Measurements from ENCODE around the gene TLCD2.
"Not testable (repeated sequence)": the region's sequence is repeated elsewhere in the genome, so short reads cannot be mapped to it uniquely, and the experiment has no call there.

The TLCD2 gene

GRCh38 chr17:1716076-1716911, 6.1 kb upstream of the TLCD2 start:
- DNase-seq: peak; percentile 98

- DNase-seq: no peak
Measured at GRCh38 chr17:1715803-1716075, 5.6 kb upstream of the TLCD2 start.

DNA sequence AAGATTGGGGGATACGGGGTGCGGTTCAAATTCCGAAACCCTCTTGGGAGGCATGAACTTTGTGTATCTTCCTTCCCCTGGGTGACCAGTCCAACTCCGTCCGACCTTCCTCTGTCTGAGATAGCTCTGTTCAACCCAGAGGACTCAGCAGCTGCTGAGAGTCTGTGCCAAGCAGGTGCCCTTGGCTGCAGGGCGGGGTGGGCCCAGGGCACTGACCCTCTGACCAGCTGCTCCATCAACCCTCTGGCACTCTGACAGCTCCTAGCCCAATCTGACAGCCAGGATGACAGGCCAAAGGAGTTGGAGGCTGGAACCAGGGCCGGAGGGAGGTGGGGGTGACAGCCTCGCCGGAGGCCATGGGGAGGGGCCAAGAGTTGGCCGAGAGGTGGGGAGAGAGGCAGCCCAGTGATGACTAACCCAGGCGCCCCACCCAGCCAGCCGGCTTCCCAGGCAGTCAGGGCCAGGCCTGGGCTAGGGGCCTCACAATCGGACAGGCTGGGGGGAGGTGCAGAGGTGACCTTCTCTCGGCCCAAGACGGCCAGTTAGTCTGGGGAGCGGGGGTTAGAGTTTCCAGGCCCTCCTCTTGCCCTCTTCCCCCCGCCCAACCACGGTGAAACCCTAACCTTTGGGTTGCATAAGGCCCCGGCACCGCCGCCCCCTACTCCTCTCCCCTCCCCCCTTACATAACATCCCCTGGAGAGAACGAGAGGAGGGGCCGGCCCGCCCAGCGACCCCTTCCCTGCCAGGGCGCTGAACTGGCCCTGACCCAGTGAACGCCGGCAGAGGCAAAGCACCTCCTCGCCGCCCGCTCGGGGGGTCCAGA, 5.0 kb upstream of the TLCD2 start:
- DNase-seq: no peak

DNA sequence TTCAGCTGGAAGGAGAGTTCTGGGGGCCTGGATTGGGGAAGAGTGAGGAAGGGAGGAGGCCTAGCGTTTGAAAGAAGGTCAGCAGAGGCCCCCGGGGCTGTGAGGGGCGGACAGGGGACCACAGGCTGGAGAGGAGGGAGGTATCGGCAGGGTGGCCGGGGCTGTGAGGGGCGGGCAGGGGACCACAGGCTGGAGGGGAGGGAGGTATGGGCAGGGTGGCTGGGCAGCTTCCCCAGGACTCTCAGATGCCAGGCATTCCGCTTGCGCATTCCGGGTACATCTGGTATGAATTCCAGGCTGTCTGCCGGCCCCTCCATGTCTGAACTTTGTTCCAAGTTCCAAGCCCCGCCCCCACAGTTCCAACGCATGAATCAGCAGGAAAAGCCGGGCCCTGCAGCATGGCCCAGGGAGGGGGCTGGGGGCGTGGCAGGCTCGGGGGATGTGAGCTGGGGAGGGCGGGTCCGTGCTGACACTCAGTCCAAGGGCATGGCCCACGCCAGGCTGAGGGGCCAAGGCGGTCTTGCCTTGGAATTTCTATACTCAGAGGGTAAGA, 4.3 kb upstream of the TLCD2 start:
- DNase-seq: peak; percentile 59

- peak; percentile 70 for DNase-seq
Measured at GRCh38 chr17:1713878-1714426, 3.8 kb upstream of the TLCD2 start.

DNA sequence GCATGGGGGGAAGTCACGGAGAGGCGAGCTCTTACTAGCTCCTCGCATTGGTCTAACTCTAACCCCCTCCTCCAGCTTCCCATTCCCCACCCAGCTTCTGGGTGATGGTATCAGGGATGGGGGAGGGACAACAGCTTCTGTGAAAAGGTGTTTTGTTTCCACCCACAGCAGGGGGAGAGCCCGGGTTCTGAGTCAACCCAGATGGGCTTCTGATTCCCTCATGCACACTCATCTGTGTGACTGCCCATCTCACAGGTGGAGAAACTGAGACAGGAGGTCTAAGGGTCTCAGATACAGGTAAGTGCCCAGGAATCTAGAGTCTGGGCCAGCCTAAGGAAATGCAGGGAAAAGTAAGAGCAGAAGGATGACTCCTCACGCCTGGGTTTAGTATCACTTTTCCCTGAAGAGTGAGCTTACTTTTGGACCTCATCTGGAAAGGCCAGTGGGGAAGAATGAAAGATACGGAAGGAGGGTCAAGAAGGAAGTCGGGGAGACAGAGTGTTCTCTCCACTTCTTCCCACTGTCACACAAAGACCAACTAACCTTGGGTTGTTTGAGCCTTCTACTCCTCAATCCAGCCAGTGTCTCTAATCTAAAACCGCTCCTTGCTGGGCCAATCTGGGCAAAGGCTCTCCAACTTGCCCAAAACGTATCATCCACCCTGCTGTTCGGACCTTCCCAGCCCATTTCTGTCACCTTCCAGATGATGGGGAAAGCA, 3.1 kb upstream of the TLCD2 start:
- no peak for DNase-seq

- no peak for DNase-seq
Measured at GRCh38 chr17:1712271-1712670, 2.1 kb upstream of the TLCD2 start.

GRCh38 chr17:1711804-1712203, 1.6 kb upstream of the TLCD2 start:
- no peak for DNase-seq

- no peak for DNase-seq
Measured at GRCh38 chr17:1710807-1711553, 803 bp upstream of the TLCD2 start.

GRCh38 chr17:1709403-1709951, 700 bp downstream of the TLCD2 start:
- no peak for DNase-seq

- not testable (repeated sequence) for DNase-seq
Measured at GRCh38 chr17:1708791-1709346, 1.3 kb downstream of the TLCD2 start.

GRCh38 chr17:1707107-1707506, 3.1 kb downstream of the TLCD2 start:
- no peak for DNase-seq

- DNase-seq: no peak
Measured at GRCh38 chr17:1705004-1705403, 5.2 kb downstream of the TLCD2 start.

GRCh38 chr17:1703063-1703462, 7.1 kb downstream of the TLCD2 start:
- DNase-seq: no peak

DNA sequence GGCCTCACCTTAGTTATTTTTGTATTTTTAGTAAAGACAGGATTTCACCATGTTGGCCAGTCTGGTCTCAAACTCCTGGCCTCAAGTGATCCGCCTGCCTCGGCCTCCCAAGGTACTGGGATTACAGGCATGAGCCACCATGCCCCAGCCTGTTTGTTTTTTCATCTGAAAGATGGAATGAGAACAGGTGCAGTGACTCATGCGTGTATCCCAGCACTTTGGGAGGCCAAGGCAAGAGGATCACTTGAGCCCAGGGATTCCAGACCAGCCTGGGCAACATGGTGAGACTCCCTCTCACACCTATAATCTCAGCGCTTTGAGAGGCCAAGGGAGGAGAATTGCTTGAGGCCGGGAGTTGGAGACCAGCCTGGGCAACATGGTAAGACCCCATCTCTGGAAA, 10.3 kb downstream of the TLCD2 start:
- DNase-seq: not testable (repeated sequence)

DNA sequence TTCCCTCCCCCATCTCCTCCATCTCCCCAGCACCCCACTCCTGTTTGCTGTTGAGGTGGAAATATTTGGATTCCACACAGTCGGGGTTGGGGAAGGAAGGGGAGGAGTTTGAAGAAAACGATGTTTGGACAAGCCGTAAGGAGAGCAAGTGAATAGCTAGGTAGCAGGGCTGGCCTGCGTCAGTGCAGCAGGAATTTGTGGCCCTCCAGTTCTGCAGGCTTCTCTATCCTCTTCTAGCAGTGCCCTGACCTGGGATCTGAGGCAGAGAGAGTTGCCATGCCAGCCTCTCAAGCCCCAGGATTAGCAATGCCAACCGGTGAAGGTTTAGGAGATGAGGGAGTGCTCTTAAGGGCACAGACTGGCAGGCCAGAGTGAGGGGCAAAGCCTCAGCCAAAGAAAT, 12.5 kb downstream of the TLCD2 start:
- DNase-seq: no peak

- DNase-seq: no peak
Measured at GRCh38 chr17:1695365-1695764, 14.8 kb downstream of the TLCD2 start.

- DNase-seq: no peak
Measured at GRCh38 chr17:1693339-1693738, 16.8 kb downstream of the TLCD2 start.

- DNase-seq: no peak
Measured at GRCh38 chr17:1690544-1691221, 19.5 kb downstream of the TLCD2 start.

- DNase-seq: not testable (repeated sequence)
Measured at GRCh38 chr17:1688405-1688804, 21.8 kb downstream of the TLCD2 start.

- no peak for DNase-seq
Measured at GRCh38 chr17:1686086-1686485, 24.1 kb downstream of the TLCD2 start.
